NCI-H187 treated with DMSO at 0.1 percent for 48 hours (cell line): Measurements from ENCODE around the gene SYTL4.

Experiments used
- DNase-seq: peaks from one replicate; lab custom pipeline; 2025; lab: John Stamatoyannopoulos, UW

The SYTL4 gene

GRCh38 chrX:100647739-100648138, 84.2 kb downstream of the SYTL4 start:
- no peak for DNase-seq

DNA sequence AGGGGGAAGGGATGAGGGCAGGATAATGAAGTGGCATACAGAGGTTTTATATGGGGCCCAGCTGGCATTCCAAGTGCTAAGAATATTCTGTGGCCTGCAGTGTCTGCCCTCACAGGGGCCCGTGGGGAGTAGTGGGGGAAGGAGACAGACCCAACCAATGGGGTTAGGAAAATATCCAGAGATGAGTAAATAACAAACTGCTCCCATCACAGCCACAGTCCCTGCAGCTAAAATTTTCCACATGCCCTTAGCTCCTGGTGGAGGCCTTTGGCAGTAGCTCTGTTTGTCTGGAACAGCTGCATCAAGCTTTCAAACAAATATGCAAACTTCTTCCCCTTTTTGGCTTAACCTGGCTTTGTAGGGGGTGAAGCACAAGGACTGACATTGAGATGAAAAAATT, 84.8 kb downstream of the SYTL4 start:
- DNase-seq, result no peak

- DNase-seq, result no peak
Measured at GRCh38 chrX:100645106-100645505, 86.8 kb downstream of the SYTL4 start.

- DNase-seq, result no peak
Measured at GRCh38 chrX:100643956-100644860, 87.7 kb downstream of the SYTL4 start, which contains the start of gene SRPX2. Gene SRPX2 (plus strand): TSS chrX:100644199. CDS start chrX:100646323, 2,124 bp downstream.

DNA sequence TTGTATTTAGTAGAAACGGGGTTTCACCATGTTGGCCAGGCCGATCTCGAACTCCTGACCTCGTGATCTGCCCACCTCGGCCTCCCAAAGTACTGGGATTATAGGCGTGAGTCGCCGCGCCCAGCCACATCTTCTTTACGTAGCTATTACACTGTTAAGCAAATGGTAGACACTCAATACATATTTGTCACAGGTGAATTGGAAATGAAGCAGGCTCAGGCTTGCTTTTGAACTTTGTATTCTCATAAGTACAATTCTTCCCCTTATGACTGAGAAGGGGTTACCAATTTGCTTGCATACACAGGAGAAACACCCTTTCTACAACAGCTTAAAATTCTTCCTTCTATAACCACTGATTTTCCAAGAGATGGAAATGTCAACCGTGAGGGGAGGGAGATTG, 88.7 kb downstream of the SYTL4 start:
- DNase-seq, result no peak

GRCh38 chrX:100642290-100642689, 89.6 kb downstream of the SYTL4 start:
- no peak for DNase-seq

DNA sequence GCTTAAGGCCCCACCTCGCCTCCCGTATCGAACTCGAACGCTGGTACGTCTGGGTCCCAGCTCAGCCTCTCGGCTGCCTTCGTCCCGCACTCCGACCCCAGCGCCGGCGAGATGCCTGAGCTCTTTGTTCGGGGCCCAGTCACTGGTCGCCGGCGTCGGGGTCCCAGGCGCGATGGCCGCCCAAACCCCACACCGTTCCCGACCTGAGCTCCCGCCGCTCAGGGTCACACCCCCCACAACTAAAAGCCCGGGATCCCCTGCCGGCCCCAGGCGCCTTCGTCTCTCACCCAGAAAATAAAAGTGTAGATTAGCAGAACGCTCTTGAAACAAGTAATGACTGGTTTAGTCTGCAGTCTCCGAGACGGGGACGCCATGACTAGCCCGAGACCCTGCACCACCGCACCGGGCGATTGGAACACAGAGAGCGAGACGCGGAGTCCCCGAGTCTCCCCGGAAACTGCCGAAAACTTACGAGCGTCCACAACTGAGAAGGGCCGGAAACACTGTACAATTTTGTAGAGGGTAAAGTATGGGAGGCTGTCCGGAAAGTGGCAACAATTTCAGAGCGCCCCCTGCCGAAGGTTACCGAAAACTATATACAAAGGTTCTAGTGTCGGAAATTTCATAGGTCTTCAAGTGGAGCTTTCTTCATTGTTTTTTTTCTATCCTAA, 95.5 kb downstream of the SYTL4 start, which contains the start of gene TSPAN6:
TSS of gene TSPAN6 (minus strand) at position 486 of the 671 bp plus-strand sequence. CDS start at position 374, 112 bp downstream.
- DNase-seq, result no peak

- no peak for DNase-seq
Measured at GRCh38 chrX:100635989-100636320, 96.0 kb downstream of the SYTL4 start.

GRCh38 chrX:100635040-100635439, 96.9 kb downstream of the SYTL4 start:
- DNase-seq, result no peak

DNA sequence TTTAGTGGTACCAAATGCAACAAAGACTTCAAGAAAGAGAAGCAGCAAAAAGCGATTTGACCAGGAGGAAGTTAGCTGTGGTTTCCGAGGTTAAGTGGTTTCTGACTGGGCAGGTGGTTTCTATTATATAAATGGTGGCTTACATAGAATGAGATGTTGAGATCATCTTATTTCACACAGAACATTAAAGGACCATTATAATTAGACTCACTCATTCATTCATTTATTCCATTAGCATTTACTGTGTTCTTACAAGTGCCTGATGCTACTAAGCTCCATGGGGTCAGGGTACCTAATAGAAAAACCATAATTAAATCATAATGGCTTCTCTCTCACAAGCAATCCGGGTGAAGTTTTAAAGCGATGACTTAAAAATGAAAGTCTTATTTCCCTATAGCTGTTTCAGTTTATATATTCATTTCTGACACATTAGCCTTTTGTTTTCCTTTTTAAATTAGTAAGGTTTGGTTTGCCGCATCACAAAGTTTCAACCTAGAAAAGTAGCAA, 105.9 kb downstream of the SYTL4 start:
- DNase-seq, result no peak
